A673 (cell line): ENCODE measurements around the gene GGNBP2. TPM values are rescaled to one million over a fixed set of nuclear protein-coding genes. Genes with fewer than 3 reads are reported as not detected.

ENCODE experiments used
- BruUV-seq: library from RNA; stranded (reverse); fragments of 400-500 nt; replicated peaks from 2 replicates; lab custom pipeline; 2021; lab: Mats Ljungman, UMichigan
- CTCF ChIA-PET: fragments of 300-600 bp; sonication (Branson Sonifier 250); formaldehyde crosslinking; loops from one replicate; lab custom pipeline; 2022; ENCODE audit warnings: antibody characterized with exemption; lab: Charles Lee
- POLR2A ChIA-PET: fragments of 300-600 bp; sonication (Branson Sonifier 250); formaldehyde crosslinking; loops from one replicate; lab custom pipeline; 2022; ENCODE audit warnings: antibody characterized with exemption; ENCODE audit not compliant: low non-redundant PET; lab: Charles Lee
- DNase-seq: peaks from one replicate; pipeline ENCODE4 v3.0.0-alpha.2; 2015; ENCODE audit warnings: low spot score
- H3K27ac ChIP-seq: fragments of 200-600 bp; sonication (generic); 2 replicates; pipeline ENCODE4 v1.5.1; 2016; ENCODE audit warnings: mixed run types, low read depth, mild to moderate bottlenecking, mixed read lengths, antibody characterized with exemption, low read length; ENCODE audit not compliant: poor library complexity, severe bottlenecking
- H3K27me3 ChIP-seq: fragments of 200-600 bp; sonication (generic); replicated peaks from 2 replicates; pipeline ENCODE4 v1.6.1; 2017; ENCODE audit warnings: mixed run types, low read depth, mild to moderate bottlenecking, mixed read lengths, antibody characterized with exemption, low read length; ENCODE audit not compliant: insufficient read depth, poor library complexity
- H3K36me3 ChIP-seq: fragments of 200-600 bp; sonication (generic); 2 replicates; pipeline ENCODE4 v1.6.1; 2016; ENCODE audit warnings: mixed run types, mild to moderate bottlenecking, mixed read lengths, antibody characterized with exemption, low read length; ENCODE audit not compliant: insufficient read depth, poor library complexity, severe bottlenecking
- H3K4me1 ChIP-seq: fragments of 200-600 bp; sonication (generic); 2 replicates; pipeline ENCODE4 v1.6.1; 2017; ENCODE audit warnings: mixed run types, mild to moderate bottlenecking, mixed read lengths, antibody characterized with exemption, low read length; ENCODE audit not compliant: insufficient read depth, poor library complexity, severe bottlenecking
- H3K4me3 ChIP-seq: fragments of 200-600 bp; sonication (generic); 2 replicates; pipeline ENCODE4 v1.5.1; 2016; ENCODE audit warnings: low read depth, mixed run types, mild to moderate bottlenecking, mixed read lengths, low read length; ENCODE audit not compliant: poor library complexity, severe bottlenecking
- H3K9me3 ChIP-seq: fragments of 200-600 bp; sonication (generic); 2 replicates; pipeline ENCODE4 v1.6.1; 2016; ENCODE audit warnings: mixed run types, low read depth, mild to moderate bottlenecking, mixed read lengths, antibody characterized with exemption, low read length; ENCODE audit not compliant: poor library complexity, severe bottlenecking
- EZH2 ChIP-seq: fragments of 200-600 bp; sonication (generic); IDR thresholded peaks from 2 replicates; pipeline ENCODE4 v1.6.1; 2017; ENCODE audit warnings: borderline replicate concordance, low read depth, mild to moderate bottlenecking, mixed read lengths, antibody characterized with exemption, low read length; ENCODE audit not compliant: poor library complexity, severe bottlenecking
- intact Hi-C: fragments of 100-400 bp; cut with micrococcal nuclease; formaldehyde crosslinking; loops from one replicate; pipeline ENCODE4 v1.10.0; 2022; ENCODE audit not compliant: unreplicated experiment
- total RNA-seq: library from RNA; stranded (reverse); gene quantifications from 2 replicates; pipeline ENCODE4 v1.2.3, GENCODE V29; 2021
- TF ChIP-seq, protein P1 (sequence below): fragments of 300-800, 200-600 bp; sonication (generic); conservative IDR thresholded peaks from 2 replicates; pipeline ENCODE4 v1.5.1; 2017; ENCODE audit warnings: low read depth, mild to moderate bottlenecking, antibody characterized with exemption, low read length, moderate library complexity, mixed read lengths

The GGNBP2 gene
- total RNA-seq, 1 experiment from 2014 or later = 50.4 TPM

DNA sequence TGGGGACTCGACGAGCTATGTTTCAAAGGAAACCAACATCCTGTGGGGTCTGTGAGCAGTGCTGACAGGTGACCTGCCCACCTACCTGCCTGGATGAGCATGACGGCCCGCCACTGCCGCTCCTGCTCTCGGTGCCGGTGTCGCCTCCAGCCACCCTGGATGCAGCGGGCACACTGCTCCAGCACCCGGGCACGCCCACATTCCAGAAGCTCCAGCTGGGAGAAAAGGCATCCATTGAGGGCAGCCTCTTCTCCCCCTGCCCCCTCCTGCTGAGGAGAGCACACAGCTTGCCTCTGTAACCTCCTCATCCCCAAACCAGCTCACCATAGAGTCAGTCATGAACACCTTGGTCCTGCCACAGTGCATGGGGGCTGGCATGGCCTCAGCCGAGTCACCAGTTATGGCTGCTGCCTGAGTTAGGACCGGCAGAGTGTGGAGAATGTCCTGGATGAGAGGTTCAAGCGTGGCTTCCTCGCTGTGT lies 43.9 kb upstream of the GGNBP2 start:
- no TSS peak for BruUV-seq
- H3K27me3 ChIP-seq = no peaks in the 10 kb centered on the region
- ChIA-PET CTCF (no interaction called here), POLR2A (no interaction called here)
- H3K27ac ChIP-seq = no peak overlapping the region
- H3K9me3 ChIP-seq = no peaks in the 10 kb centered on the region
- H3K36me3 ChIP-seq = no peaks in the 10 kb centered on the region
- no peaks in the 10 kb centered on the region for H3K4me1 ChIP-seq
- DNase-seq = no peak
- no peak overlapping the region for H3K4me3 ChIP-seq
- TF ChIP-seq, protein P1, sequence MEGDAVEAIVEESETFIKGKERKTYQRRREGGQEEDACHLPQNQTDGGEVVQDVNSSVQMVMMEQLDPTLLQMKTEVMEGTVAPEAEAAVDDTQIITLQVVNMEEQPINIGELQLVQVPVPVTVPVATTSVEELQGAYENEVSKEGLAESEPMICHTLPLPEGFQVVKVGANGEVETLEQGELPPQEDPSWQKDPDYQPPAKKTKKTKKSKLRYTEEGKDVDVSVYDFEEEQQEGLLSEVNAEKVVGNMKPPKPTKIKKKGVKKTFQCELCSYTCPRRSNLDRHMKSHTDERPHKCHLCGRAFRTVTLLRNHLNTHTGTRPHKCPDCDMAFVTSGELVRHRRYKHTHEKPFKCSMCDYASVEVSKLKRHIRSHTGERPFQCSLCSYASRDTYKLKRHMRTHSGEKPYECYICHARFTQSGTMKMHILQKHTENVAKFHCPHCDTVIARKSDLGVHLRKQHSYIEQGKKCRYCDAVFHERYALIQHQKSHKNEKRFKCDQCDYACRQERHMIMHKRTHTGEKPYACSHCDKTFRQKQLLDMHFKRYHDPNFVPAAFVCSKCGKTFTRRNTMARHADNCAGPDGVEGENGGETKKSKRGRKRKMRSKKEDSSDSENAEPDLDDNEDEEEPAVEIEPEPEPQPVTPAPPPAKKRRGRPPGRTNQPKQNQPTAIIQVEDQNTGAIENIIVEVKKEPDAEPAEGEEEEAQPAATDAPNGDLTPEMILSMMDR = no peak
- no peak for TF ChIP-seq EZH2
- intact Hi-C loops = no loop called here

DNA sequence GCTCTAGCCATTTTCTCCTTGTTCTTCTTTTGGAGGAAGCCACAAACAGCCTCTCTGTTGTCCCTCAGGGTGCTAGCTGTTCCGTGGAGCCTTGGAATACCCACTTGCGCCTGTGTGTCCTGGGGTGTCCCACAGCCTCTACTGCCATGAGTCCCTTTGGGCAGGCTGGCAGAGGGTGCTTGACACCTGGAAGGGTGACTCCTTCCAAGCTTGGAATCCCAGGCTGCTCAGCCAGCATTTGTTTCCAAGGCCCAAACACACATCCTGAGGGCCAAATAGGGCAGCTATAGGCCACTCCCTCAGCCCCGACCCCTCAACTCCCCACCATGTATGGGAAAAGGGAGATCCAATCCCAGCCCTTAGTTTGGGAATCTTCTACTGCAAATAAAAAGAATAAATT lies 43.4 kb upstream of the GGNBP2 start:
- H3K27me3 ChIP-seq = no peaks in the 10 kb centered on the region
- H3K36me3 ChIP-seq = no peaks in the 10 kb centered on the region
- no peaks in the 10 kb centered on the region for H3K4me1 ChIP-seq
- H3K9me3 ChIP-seq = no peaks in the 10 kb centered on the region
- BruUV-seq = no TSS peak
- H3K27ac ChIP-seq = no peak overlapping the region
- CTCF ChIA-PET = no interaction called here
- intact Hi-C loops = no loop called here
- TF ChIP-seq, protein P1 = no peak
- TF ChIP-seq EZH2 = no peak
- H3K4me3 ChIP-seq = no peak overlapping the region
- POLR2A ChIA-PET = no interaction called here
- DNase-seq = no peak

DNA sequence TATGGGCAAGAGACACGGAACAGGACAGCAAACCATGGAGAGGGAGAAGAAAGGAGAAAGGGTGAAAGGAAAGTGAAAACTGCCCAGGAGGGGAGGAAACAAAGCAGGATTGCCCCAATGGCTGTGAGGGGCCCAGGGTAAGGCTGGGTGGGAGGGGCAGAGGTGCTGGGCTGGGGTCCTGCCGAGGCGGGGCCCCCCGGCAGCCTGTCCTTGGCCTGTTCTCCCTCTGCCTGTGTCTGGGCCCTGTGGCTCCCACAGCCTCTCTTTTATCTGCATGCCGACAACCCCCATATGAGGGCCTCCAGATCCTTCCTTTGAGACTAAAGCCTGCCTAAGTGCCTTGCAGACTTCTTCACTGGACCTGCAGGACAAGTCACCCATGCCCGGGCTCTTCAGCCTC lies 42.8 kb upstream of the GGNBP2 start:
- Histone ChIP-seq H3K36me3 (no peaks in the 10 kb centered on the region), H3K4me3 (no peak overlapping the region), H3K4me1 (no peaks in the 10 kb centered on the region), H3K27me3 (no peaks in the 10 kb centered on the region), H3K9me3 (no peaks in the 10 kb centered on the region), H3K27ac (no peak overlapping the region)
- DNase-seq = no peak
- ChIA-PET CTCF (no interaction called here), POLR2A (no interaction called here)
- no TSS peak for BruUV-seq
- intact Hi-C loops = no loop called here
- TF ChIP-seq, protein P1 = no peak
- no peak for TF ChIP-seq EZH2
